HG02885 (cell line): ENCODE results near the gene OPCML.

Experiments used
- ATAC-seq: cut with Tn5 transposase; IDR thresholded peaks from one replicate; pipeline ENCODE4 v1.9.1; 2021; ENCODE audit warnings: mild to moderate bottlenecking; ENCODE audit not compliant: unreplicated experiment, poor library complexity

Gene OPCML

GRCh38 chr11:132790971-132791370, 741.3 kb downstream of the OPCML start:
- no peak for ATAC-seq

- no peak for ATAC-seq
Observed at GRCh38 chr11:132790466-132790865, 741.8 kb downstream of the OPCML start.

- no peak for ATAC-seq
Observed at GRCh38 chr11:132788816-132789325, 743.4 kb downstream of the OPCML start.

GRCh38 chr11:132785878-132786277, 746.4 kb downstream of the OPCML start:
- no peak for ATAC-seq

GRCh38 chr11:132784441-132784840, 747.9 kb downstream of the OPCML start:
- ATAC-seq = no peak

GRCh38 chr11:132782102-132782501, 750.2 kb downstream of the OPCML start:
- ATAC-seq = no peak

GRCh38 chr11:132780046-132780445, 752.3 kb downstream of the OPCML start:
- ATAC-seq = no peak

GRCh38 chr11:132779497-132779896, 752.8 kb downstream of the OPCML start:
- ATAC-seq = no peak

- ATAC-seq = no peak
Observed at GRCh38 chr11:132777067-132777975, 755.0 kb downstream of the OPCML start.

GRCh38 chr11:132773751-132774150, 758.5 kb downstream of the OPCML start:
- no peak for ATAC-seq

GRCh38 chr11:132772703-132773545, 759.4 kb downstream of the OPCML start:
- ATAC-seq = no peak

GRCh38 chr11:132771746-132772145, 760.6 kb downstream of the OPCML start:
- no peak for ATAC-seq

GRCh38 chr11:132770829-132771530, 761.3 kb downstream of the OPCML start:
- no peak for ATAC-seq

- ATAC-seq = no peak
Observed at GRCh38 chr11:132763503-132763902, 768.8 kb downstream of the OPCML start.

- no peak for ATAC-seq
Observed at GRCh38 chr11:132755934-132756333, 776.4 kb downstream of the OPCML start.

- ATAC-seq = no peak
Observed at GRCh38 chr11:132751516-132752250, 780.6 kb downstream of the OPCML start.

GRCh38 chr11:132746305-132746704, 786.0 kb downstream of the OPCML start:
- no peak for ATAC-seq

- ATAC-seq = no peak
Observed at GRCh38 chr11:132745306-132745705, 787.0 kb downstream of the OPCML start.

GRCh38 chr11:132744771-132745170, 787.5 kb downstream of the OPCML start:
- ATAC-seq = no peak

- no peak for ATAC-seq
Observed at GRCh38 chr11:132743601-132744000, 788.7 kb downstream of the OPCML start.
